Activated CD4-positive, alpha-beta T cell treated with anti-CD3 and anti-CD28 coated beads, Interleukin-2, Interleukin-6, amounts not matched to agents 100 ng/mL and 50 ng/mL, durations not matched to agents 16 hours and 8 hours (primary cell): ENCODE measurements around the gene GYG2.

Experiments
- DNase-seq: peaks from one replicate; pipeline ENCODE4 v3.0.0-alpha.2; 2020

Gene GYG2

DNA sequence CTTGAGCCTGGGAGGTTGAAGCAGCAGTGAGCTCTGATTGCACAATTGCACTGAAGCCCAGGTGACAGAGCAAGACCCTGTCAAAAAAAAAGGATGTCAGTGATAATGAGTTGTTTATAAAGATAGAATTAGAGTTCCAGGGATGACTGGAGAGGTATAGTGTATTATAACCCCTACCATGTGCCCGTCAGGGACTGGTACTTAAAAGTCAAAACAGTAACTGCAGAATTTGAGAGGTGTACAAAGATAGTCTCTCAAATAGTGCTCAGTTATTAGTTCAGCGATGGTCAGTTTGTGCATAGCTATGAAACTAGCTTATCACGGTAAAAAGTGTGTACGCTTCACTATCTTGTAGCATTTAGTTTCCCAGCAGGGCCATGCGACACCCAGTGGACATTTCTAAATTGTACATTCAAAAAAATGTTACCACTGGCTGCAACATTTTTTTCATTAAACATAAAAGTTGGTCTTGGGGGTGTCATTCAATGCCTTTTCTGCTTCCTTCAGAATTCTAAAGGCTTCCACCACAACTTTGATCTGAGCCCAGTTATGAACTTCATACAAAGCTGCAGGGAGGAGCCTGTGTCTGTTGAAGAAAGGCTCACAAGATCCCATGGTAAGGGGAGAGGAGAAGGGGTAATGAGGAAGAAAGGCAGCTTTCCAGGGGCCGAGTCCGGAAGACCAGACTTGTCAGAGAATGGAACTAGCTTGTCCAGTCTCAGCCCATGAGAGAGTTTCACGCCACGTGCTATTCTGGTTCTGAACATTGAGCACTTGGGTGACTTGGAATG is 9.2 kb upstream of the GYG2 start:
- peak; percentile 12 for DNase-seq

GRCh38 chrX:2820136-2820771 is 8.5 kb upstream of the GYG2 start:
- no peak for DNase-seq

DNA sequence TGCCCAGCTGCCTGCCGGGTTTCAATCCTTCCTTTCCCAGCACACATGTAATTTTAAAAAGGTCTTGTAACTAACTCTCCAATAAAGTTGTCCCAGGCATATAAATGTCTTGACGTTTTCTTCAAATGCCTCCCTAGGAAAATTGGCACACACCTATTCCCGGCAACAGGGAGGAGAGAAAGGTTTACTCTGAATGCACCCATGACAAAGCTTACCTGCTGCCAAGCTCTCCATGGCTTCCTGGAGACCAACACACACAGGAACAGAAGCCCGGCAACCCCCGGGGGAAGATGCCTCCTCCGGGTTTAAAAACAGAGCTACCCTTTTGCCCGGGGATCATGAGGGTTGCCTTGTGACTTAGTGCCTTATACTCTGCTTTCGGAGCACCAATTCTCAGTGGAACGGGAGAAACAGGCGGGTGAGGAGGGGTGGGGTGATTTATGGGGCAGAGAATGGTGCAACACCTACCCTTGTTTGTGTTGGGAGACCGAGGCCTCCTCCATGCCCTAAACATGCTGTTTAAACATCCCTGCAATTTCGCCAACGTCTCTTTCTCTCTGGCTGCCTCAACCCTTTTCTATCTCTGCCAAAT is 4.8 kb upstream of the GYG2 start:
- DNase-seq = no peak

DNA sequence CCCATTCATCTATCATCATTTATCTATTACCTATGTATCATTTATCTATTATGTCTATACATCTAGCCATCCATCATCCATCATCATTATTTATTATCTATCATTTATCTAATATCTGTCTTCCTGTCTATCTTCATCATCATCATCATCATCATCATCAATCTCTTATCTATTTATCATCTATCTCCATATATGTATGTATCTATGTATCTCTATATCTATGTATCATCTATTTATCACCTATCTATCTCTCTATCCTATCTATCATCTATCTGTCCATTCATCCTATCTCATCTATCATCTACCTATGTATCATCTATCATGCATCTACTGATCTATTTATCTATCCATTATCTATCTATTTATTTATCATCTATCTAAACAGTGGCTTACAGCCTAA is 3.8 kb upstream of the GYG2 start:
- DNase-seq = no peak

DNA sequence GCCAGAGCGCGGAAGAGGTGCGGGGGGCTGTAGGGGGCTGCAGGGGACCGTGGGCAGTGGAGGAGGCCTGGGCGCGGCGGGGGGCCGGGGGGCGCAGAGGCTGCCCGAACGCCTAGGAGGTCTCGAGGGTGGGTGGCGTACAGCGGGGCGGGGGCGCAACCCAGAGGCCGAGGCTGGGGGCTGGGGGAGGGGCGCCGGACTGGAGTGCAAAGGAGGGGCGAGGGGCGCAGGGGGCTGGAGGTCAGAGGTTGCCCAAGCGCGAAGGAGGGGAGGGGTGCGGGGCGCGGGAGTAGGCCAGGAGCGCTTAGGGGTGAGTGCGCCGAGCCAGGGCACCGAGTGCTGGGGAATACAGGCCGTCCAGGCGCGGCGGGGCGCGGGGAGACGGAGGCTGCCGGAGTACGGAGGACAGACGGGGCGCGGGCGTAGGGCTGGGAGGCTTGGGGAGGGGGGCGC is 255 bp downstream of the GYG2 start:
- DNase-seq = no peak

GRCh38 chrX:2829469-2830246 is 928 bp downstream of the GYG2 start:
- no peak for DNase-seq

- DNase-seq = no peak
Measured at GRCh38 chrX:2831471-2832228, 2.9 kb downstream of the GYG2 start.

DNA sequence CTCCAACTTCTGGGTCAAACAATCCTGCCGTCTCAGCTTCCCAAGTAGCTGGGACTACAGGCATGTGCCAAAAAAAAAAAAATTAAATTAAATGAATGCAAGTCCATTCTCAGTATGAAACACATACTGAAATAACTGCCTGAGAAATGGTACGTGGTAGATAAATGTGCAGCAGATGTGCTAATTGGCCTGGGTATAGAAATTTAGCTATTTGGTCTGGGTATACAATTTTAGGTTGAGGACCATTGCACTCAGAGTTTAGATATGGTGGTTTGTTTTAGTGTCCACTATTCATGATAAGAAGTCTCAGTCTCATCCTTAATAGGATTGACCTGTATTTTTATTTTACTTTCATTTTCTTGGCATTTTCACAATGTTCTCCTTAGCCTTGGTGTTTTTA is 9.2 kb downstream of the GYG2 start:
- no peak for DNase-seq

GRCh38 chrX:2840961-2841360 is 12.2 kb downstream of the GYG2 start:
- DNase-seq = no peak

GRCh38 chrX:2841537-2841936 is 12.8 kb downstream of the GYG2 start:
- DNase-seq = no peak

- no peak for DNase-seq
Measured at GRCh38 chrX:2846992-2847391, 18.3 kb downstream of the GYG2 start.

- DNase-seq = no peak
Measured at GRCh38 chrX:2848871-2849301, 20.2 kb downstream of the GYG2 start.

DNA sequence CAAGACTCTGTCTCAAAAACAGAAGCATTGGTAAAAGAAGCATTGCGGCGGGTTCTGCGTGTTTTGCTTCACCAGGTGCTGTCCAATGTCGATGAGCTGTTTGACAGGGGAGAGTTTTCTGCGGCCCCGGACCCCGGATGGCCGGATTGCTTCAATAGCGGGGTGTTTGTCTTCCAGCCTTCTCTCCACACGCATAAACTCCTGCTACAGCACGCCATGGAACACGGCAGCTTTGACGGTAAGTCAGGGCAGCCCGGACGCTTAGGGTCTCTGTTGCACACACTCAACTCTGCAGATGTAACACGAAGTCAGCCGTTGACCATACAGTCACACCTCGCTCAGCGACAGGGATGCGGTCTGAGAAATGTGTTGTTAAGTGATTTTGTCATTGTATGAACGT is 26.2 kb downstream of the GYG2 start:
- DNase-seq = no peak

DNA sequence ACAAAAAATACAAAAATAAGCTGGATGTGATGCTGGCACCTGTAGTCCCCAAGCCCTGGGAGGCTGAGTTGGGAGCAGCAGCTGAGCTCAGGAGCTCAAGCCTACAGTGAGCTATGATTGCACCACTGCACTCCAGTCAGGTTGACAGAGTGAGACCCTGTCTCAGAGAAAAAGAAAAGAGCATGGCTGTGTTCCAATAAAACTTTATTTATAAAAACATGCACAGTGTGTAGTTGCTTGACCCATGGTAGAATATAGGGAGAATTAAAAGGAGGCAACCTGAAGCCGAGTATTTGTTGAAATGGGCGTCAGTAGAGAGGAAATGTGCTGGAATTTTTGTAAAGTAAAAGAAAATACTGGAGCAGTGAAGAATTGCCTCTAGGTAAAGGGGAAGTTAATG is 27.0 kb downstream of the GYG2 start:
- no peak for DNase-seq

DNA sequence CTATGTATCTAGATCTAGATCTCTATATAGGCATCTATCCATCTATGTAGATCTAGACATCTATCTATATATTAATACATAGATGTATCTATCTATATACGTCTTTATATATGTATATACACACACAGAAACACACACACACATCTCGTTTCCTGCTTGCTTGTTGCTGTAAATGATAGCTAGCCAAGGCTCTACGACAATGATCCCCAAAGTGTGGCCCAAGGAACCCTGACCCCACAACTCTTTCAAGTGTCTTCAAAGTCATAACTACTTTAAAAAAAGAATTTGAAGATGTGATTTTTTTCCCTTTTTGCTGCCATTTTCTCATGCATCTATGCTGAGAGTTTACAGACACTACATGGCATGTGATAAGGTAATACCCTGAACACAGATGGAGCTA is 28.8 kb downstream of the GYG2 start:
- DNase-seq = no peak

DNA sequence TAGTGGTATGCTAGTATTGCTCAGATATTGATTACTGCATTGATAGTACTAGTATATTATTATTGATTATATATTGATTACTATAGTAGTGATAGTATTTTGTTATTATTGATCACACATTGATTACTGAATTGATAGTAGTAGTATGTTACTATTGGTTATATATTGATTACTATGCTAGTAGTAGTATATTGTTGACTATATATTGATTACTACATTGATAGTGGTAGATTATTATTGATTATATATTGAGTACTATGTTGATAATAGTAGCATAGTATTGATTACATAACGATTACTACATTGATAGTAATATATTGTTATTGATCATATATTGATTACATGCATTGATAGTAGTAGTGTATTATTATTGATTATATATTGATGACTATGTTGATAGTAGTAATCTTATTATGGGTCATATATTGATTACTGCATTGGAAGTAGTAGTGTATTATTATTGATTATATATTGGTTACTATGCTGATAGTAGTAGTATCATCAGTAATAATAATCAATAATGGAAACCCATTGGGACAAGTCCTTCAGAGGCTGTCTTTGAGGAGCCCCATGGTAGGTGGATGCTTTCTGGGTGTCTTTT is 30.6 kb downstream of the GYG2 start:
- DNase-seq = no peak

- no peak for DNase-seq
Measured at GRCh38 chrX:2862404-2862803, 33.7 kb downstream of the GYG2 start.

GRCh38 chrX:2863646-2864045 is 34.9 kb downstream of the GYG2 start:
- no peak for DNase-seq

DNA sequence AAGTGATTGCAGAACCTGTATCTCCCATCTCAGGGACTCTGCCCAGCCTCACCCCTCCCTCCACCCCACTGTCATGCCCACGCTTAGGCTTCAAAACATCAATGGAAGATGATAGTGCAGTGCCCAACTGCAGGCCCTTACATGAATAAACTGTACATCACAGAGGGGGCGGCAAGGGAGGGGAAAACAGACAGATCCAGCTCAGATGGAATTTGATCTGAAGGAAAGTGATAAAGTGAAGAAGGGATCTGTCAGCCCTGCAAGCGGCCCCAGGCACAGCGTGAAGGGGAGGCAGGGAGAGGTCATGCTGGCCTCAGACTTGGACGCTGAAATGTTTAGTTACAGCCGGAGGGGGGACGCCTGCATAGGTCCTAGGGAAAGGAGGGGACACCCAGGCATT is 38.5 kb downstream of the GYG2 start:
- DNase-seq = no peak

DNA sequence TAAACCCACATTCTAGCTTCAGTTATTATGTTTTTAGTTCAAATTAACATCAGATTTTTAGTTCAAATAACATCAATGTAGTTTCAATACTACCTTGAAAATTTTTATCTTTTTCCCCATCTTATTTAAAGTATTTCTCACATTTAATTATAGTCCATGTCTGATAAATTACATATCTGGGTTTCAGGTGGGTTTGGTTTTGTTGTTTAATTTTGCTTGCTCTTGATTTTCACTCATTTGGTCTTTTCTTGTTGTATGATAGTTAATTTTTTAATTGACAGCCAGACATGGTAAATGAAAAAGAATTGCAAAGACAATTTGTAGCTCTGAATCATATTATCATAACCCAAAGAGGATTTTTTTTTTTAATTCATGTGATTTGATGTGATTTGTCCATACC is 41.9 kb downstream of the GYG2 start:
- no peak for DNase-seq

GRCh38 chrX:2871831-2872230 is 43.1 kb downstream of the GYG2 start:
- no peak for DNase-seq

DNA sequence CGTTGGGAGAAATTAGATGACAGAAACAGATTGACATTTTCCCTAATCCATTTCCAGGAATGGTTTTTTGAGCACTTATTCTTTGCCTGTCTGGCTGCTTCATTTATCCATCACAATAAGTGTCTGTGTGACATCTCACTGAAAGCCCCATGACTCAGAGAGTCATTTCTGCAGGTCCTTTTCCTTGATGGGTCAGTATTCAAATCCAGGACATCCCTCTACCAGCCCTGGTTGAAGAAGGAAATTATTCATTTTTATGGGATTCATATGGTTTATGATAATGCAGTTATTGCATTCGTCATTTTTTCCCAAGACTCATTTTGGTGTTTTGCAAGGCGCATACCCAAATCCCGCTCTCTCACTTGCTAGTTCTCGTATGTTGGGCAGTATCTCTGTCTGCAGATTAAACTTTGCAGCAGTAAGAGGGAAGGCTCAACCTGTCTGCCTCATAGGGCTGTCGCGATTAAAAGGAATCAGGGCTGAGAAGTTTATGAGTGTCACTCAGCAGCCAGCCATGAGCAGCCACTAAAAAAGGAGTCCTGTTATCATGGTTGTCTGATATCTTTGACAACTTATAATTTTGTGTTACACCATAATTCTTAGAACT is 44.0 kb downstream of the GYG2 start:
- DNase-seq = no peak
